K562 (cell line): ENCODE measurements around the gene HSD17B2. TPM values are rescaled to one million over a fixed set of nuclear protein-coding genes. Genes with fewer than 3 reads are reported as not detected.

Experiments
- ATAC-seq: fragments of 200-7000 bp; cut with Tn5 transposase; 3 replicates; pipeline ENCODE4 v1.9.1; 2020; ENCODE audit warnings: moderate library complexity
- BruUV-seq: library from RNA; stranded (reverse); fragments of 400-500 nt; replicated peaks from 2 replicates; lab custom pipeline; 2021; lab: Mats Ljungman, UMichigan
- CTCF ChIA-PET: fragments of 300-600 bp; formaldehyde crosslinking; extraction: SDS; loops from one replicate; lab custom pipeline; 2021; ENCODE audit warnings: low intra/inter-chr PET ratio; lab: Yijun Ruan, JAX
- POLR2A ChIA-PET: fragments of 300-600, 350-650 bp; sonication (Branson Sonifier 250); formaldehyde crosslinking; extraction: SDS; loops from one replicate; lab custom pipeline; 2021; ENCODE audit warnings: antibody characterized with exemption, inconsistent platforms; lab: Yijun Ruan, JAX
- DNase-seq, 4 experiments: peaks; one replicate each; pipeline versions ENCODE4 v3.0.0 to v3.0.0-alpha.2; 2011 to 2018; ENCODE audit warnings: low spot score in 3 of 4, mixed read lengths in 3 of 4; ENCODE audit errors: extremely low read depth in 1 of 4
- FAIRE-seq: peaks from 2 replicates; lab custom pipeline; 2011; peaks lifted over from hg19 to GRCh38; lab: Jason Lieb, UNC
- H2AFZ ChIP-seq: 2 replicates; pipeline ENCODE4 v1.6.0; 2011; ENCODE audit warnings: low read depth, low read length, control low read depth, inconsistent platforms
- H3K27ac ChIP-seq: fragments of 200-600 bp; 3 replicates; pipeline ENCODE4 v1.8.0; 2011; ENCODE audit warnings: low read depth, mild to moderate bottlenecking, control low read depth, inconsistent platforms, low read length, moderate library complexity, mixed read lengths; ENCODE audit errors: extremely low read depth
- H3K27me3 ChIP-seq, 2 experiments: fragments of 300-600 bp in 1 of 2; 2 replicates in 1 of 2; 3 replicates in 1 of 2; pipeline versions ENCODE4 v1.6.0 to v1.8.0; 2011; ENCODE audit warnings: inconsistent platforms in 2 of 2, low read length in 2 of 2, mild to moderate bottlenecking in 1 of 2, mixed read lengths in 1 of 2, moderate library complexity in 1 of 2; ENCODE audit not compliant: control insufficient read depth in 2 of 2, insufficient read depth in 2 of 2
- H3K36me3 ChIP-seq: fragments of 300-600 bp; 3 replicates; pipeline ENCODE4 v1.8.0; 2011; ENCODE audit warnings: mild to moderate bottlenecking, low read length, inconsistent platforms; ENCODE audit not compliant: control insufficient read depth, insufficient read depth
- H3K4me1 ChIP-seq, 2 experiments: fragments of 200-600 bp in 1 of 2; replicated peaks in 1 of 2; 2 replicates in 1 of 2; 3 replicates in 1 of 2; pipeline versions ENCODE4 v1.5.1 to v1.8.0; 2011; ENCODE audit warnings: inconsistent platforms in 2 of 2, low read length in 2 of 2, mild to moderate bottlenecking in 1 of 2, mixed read lengths in 1 of 2, moderate library complexity in 1 of 2; ENCODE audit not compliant: control insufficient read depth in 2 of 2, insufficient read depth in 2 of 2
- H3K4me2 ChIP-seq: 2 replicates; pipeline ENCODE4 v1.6.1; 2011; ENCODE audit warnings: low read length, control low read depth, inconsistent platforms, mixed read lengths; ENCODE audit not compliant: insufficient read depth
- H3K4me3 ChIP-seq: fragments of 200-600 bp; sonication (generic), shearing (Covaris generic); 2 replicates; pipeline ENCODE4 v1.5.1; 2016; ENCODE audit warnings: control low read depth, inconsistent platforms
- H3K79me2 ChIP-seq: fragments of 200-600 bp; 3 replicates; pipeline ENCODE4 v1.8.0; 2011; ENCODE audit warnings: low read length, inconsistent platforms; ENCODE audit not compliant: control insufficient read depth, insufficient read depth
- H3K9ac ChIP-seq, 2 experiments: 2 replicates each; pipeline versions ENCODE4 v1.6.0 to v1.6.1; 2011; ENCODE audit warnings: low read depth in 2 of 2, low read length in 2 of 2, control low read depth in 1 of 2, inconsistent platforms in 1 of 2, mild to moderate bottlenecking in 1 of 2, mixed read lengths in 1 of 2; ENCODE audit not compliant: insufficient read depth in 1 of 2
- H3K9me1 ChIP-seq: one replicate; pipeline ENCODE4 v1.6.0; 2011; ENCODE audit warnings: inconsistent platforms, mild to moderate bottlenecking, low read length, moderate library complexity; ENCODE audit not compliant: control insufficient read depth, insufficient read depth
- H3K9me3 ChIP-seq: replicated peaks from 2 replicates; pipeline ENCODE4 v1.5.1; 2011; ENCODE audit warnings: low read depth, low read length, inconsistent platforms; ENCODE audit not compliant: control insufficient read depth, insufficient read depth
- H4K20me1 ChIP-seq: replicated peaks from 2 replicates; pipeline ENCODE4 v1.6.1; 2011; ENCODE audit warnings: low read length, inconsistent platforms, mixed read lengths; ENCODE audit not compliant: control insufficient read depth, insufficient read depth
- BCOR ChIP-seq: fragments of 450-650 bp; IDR thresholded peaks from 2 replicates; pipeline ENCODE4 v1.6.1; 2016
- POLR2B ChIP-seq: fragments of 450-650 bp; IDR thresholded peaks from 2 replicates; pipeline ENCODE4 v1.6.1; 2018; ENCODE audit warnings: low read depth; ENCODE audit not compliant: partially characterized antibody
- RHOXF2B ChIP-seq: fragments of 250-450 bp; sonication (Bioruptor Pico); conservative IDR thresholded peaks from 2 replicates; pipeline ENCODE4 v1.5.1; 2021
- SMAD1 ChIP-seq: fragments of 150-350 bp; IDR thresholded peaks from 2 replicates; pipeline ENCODE4 v1.6.1; 2014; ENCODE audit warnings: low read length, low read depth; ENCODE audit not compliant: partially characterized antibody
- SREBF1 ChIP-seq: fragments of 150-350 bp; IDR thresholded peaks from 2 replicates; pipeline ENCODE4 v1.6.1; 2014; ENCODE audit warnings: antibody characterized with exemption, low read depth, low read length, borderline replicate concordance
- SRSF3 ChIP-seq: fragments of 200-400 bp; formaldehyde crosslinking; IDR thresholded peaks from 2 replicates; pipeline ENCODE4 v1.6.1; 2016; ENCODE audit warnings: mild to moderate bottlenecking, low read length, moderate library complexity; ENCODE audit not compliant: insufficient read depth
- ZNF134 ChIP-seq: fragments of 250-450 bp; sonication (Bioruptor Pico); conservative IDR thresholded peaks from 2 replicates; pipeline ENCODE4 v1.4.0; 2020
- ZNF282 ChIP-seq: sonication (generic); formaldehyde crosslinking; IDR thresholded peaks from 2 replicates; pipeline ENCODE4 v1.8.1; 2023; ENCODE audit warnings: missing genetic modification reagents
- WGBS: fragments of 100-300 bp; shearing (Covaris generic); methylation state at CpG from one replicate; pipeline ENCODE4 v1.1.6; 2016; ENCODE audit warnings: low coverage, mixed read lengths; ENCODE audit not compliant: insufficient coverage; ENCODE audit errors: missing lambda C conversion rate; 5-methylcytosine and 5-hydroxymethylcytosine counted together
- in situ Hi-C: fragments of 300-500 bp; cut with MboI; formaldehyde crosslinking; loops from 4 replicates; pipeline ENCODE4 v1.15.0; 2018; ENCODE audit warnings: inconsistent platforms, mixed read lengths
- intact Hi-C: fragments of 100-400 bp; cut with micrococcal nuclease; formaldehyde crosslinking; loops from 2 replicates; pipeline ENCODE4 v1.14.2; 2022
- polyA plus RNA-seq, 8 experiments: library from polyadenylated mRNA; depleted of rRNA in 4 of 8; stranded (reverse) in 5 of 8; unstranded in 3 of 8; fragments of >200 nt; fragmentation: Nextera tagmentation in 2 of 8; fragmentation: Illumina TruSeq in 1 of 8; extraction: Ambion mirVana in 2 of 8; extraction: Trizol in 1 of 8; gene quantifications; 2 replicates each; pipeline versions ENCODE4 v1.2.1 to v1.2.3, GENCODE V29; 2011 to 2014; ENCODE audit warnings: inconsistent platforms in 1 of 8, missing spikeins in 1 of 8
- total RNA-seq, 7 experiments: library from RNA; depleted of rRNA in 6 of 7; stranded (reverse); fragments of >200 nt in 6 of 7; fragmentation: Illumina TruSeq in 2 of 7; extraction: Trizol in 2 of 7; gene quantifications; 2 replicates each; pipeline versions ENCODE4 v1.2.1 to v1.2.3, GENCODE V29; 2011 to 2021; ENCODE audit warnings: low replicate concordance in 1 of 7
- TF ChIP-seq, protein P1 (sequence below): fragments of 200-800 bp; sonication (Bioruptor generic); IDR thresholded peaks from 2 replicates; pipeline ENCODE4 v1.6.1; 2016; ENCODE audit warnings: missing genetic modification characterization, missing compliant biosample characterization

HSD17B2 gene
- total and polyA plus RNA-seq, 9 of the 15 experiments (the other 6 are each of a cell fraction or from before 2014, with no cell fraction given): not detected

DNA sequence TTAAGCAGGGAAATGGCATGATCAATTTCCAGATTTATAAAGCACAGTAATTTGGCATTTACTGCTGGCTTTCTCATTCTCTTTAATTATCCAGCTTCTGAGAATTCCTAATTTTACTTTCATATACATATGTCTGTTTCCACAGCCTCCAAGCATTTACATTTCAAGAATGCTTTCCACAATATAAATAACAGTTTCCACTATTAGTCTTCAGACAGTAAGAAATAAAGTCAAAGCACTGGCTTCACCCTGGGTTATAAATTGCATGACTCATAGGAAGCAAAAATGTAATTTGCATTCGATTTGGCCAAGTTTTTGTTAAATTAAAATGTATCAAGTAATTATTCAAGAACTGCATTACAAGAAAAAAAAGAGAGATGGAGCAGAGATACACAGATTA lies 81.5 kb downstream of the HSD17B2 start:
- in situ Hi-C loops: no loop called here
- Histone ChIP-seq H3K36me3 (no peaks in the 10 kb centered on the region), H3K4me3 (no peak overlapping the region), H4K20me1 (no peaks in the 10 kb centered on the region), H3K9me3 (no peaks in the 10 kb centered on the region), H3K9ac (no peak overlapping the region), H3K27me3 (peaks cover 9 to 19% of the 10 kb centered on the region in 2 experiments), H3K79me2 (no peaks in the 10 kb centered on the region), H3K9me1 (no peaks in the 10 kb centered on the region), H2AFZ (no peak overlapping the region), H3K4me2 (no peak overlapping the region), H3K4me1 (no peaks in the 10 kb centered on the region), H3K27ac (no peak overlapping the region)
- CTCF ChIA-PET: no interaction called here
- intact Hi-C loops: no loop called here
- BruUV-seq: no TSS peak
- no peak for ATAC-seq
- no peak for FAIRE-seq
- no peak for DNase-seq
- TF ChIP-seq ZNF282 (CRISPR knock-in tag) (no peak), POLR2B (no peak), SREBF1 (no peak), RHOXF2B (CRISPR knock-in tag) (no peak), SRSF3 (no peak), ZNF134 (CRISPR knock-in tag) (no peak), BCOR (no peak), SMAD1 (no peak)
- TF ChIP-seq, protein P1, sequence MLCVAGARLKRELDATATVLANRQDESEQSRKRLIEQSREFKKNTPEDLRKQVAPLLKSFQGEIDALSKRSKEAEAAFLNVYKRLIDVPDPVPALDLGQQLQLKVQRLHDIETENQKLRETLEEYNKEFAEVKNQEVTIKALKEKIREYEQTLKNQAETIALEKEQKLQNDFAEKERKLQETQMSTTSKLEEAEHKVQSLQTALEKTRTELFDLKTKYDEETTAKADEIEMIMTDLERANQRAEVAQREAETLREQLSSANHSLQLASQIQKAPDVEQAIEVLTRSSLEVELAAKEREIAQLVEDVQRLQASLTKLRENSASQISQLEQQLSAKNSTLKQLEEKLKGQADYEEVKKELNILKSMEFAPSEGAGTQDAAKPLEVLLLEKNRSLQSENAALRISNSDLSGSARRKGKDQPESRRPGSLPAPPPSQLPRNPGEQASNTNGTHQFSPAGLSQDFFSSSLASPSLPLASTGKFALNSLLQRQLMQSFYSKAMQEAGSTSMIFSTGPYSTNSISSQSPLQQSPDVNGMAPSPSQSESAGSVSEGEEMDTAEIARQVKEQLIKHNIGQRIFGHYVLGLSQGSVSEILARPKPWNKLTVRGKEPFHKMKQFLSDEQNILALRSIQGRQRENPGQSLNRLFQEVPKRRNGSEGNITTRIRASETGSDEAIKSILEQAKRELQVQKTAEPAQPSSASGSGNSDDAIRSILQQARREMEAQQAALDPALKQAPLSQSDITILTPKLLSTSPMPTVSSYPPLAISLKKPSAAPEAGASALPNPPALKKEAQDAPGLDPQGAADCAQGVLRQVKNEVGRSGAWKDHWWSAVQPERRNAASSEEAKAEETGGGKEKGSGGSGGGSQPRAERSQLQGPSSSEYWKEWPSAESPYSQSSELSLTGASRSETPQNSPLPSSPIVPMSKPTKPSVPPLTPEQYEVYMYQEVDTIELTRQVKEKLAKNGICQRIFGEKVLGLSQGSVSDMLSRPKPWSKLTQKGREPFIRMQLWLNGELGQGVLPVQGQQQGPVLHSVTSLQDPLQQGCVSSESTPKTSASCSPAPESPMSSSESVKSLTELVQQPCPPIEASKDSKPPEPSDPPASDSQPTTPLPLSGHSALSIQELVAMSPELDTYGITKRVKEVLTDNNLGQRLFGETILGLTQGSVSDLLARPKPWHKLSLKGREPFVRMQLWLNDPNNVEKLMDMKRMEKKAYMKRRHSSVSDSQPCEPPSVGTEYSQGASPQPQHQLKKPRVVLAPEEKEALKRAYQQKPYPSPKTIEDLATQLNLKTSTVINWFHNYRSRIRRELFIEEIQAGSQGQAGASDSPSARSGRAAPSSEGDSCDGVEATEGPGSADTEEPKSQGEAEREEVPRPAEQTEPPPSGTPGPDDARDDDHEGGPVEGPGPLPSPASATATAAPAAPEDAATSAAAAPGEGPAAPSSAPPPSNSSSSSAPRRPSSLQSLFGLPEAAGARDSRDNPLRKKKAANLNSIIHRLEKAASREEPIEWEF (CRISPR knock-in tag): no peak
- POLR2A ChIA-PET: no interaction called here
- 0% methylated on average over 1 of the region's 1 CpG for WGBS
